Prostate gland (tissue), 2 donors: ENCODE measurements around the gene CRISPLD2.

Source experiments
- CTCF ChIP-seq, 4 experiments: fragments of 200-600 bp in 2 of 4; fragments of 450-650 bp in 2 of 4; sonication (generic) in 2 of 4; IDR thresholded peaks; 1 replicate in 3 of 4; 2 replicates in 1 of 4; pipeline ENCODE4 v1.5.1; 2016 to 2019; ENCODE audit warnings: antibody characterized with exemption in 4 of 4, mild to moderate bottlenecking in 2 of 4, moderate library complexity in 2 of 4
- POLR2AphosphoS5 ChIP-seq: sonication (generic); formaldehyde crosslinking; IDR thresholded peaks from one replicate; pipeline ENCODE4 v1.6.1; 2017; ENCODE audit warnings: antibody characterized with exemption

GRCh38 chr16:84879569-84880487 is 60.0 kb downstream of the CRISPLD2 start:
- TF ChIP-seq CTCF (IDR thresholded peaks at IDR 0.05) (no peak), POLR2AphosphoS5 (no peak)
